AG09309 (cell line): Measurements from ENCODE around the gene TTYH1.

Experiments used
- DNase-seq: peaks from one replicate; pipeline ENCODE4 v3.0.0-alpha.2; 2010; ENCODE audit warnings: low read depth
- H3K4me3 ChIP-seq: 2 replicates; pipeline ENCODE4 v1.5.1; 2011; ENCODE audit warnings: mild to moderate bottlenecking, low read depth, low read length, moderate library complexity; ENCODE audit not compliant: control insufficient read depth
- CTCF ChIP-seq: IDR thresholded peaks from 2 replicates; pipeline ENCODE4 v1.5.1; 2011; ENCODE audit warnings: mild to moderate bottlenecking, low read depth, low read length, inconsistent platforms; ENCODE audit not compliant: insufficient read depth, control insufficient read depth; ENCODE audit errors: missing control alignments

Gene TTYH1

GRCh38 chr19:54461210-54461609, 45.9 kb downstream of the TTYH1 start:
- no peak for DNase-seq

GRCh38 chr19:54461613-54462012, 46.3 kb downstream of the TTYH1 start:
- no peak for DNase-seq
- TF ChIP-seq CTCF: no peak
- H3K4me3 ChIP-seq: no peak overlapping the region

More at GRCh38 chr19:54461210-54461609, 45.9 kb downstream of the TTYH1 start:
- TF ChIP-seq CTCF: no peak
- no peak overlapping the region for H3K4me3 ChIP-seq

DNA sequence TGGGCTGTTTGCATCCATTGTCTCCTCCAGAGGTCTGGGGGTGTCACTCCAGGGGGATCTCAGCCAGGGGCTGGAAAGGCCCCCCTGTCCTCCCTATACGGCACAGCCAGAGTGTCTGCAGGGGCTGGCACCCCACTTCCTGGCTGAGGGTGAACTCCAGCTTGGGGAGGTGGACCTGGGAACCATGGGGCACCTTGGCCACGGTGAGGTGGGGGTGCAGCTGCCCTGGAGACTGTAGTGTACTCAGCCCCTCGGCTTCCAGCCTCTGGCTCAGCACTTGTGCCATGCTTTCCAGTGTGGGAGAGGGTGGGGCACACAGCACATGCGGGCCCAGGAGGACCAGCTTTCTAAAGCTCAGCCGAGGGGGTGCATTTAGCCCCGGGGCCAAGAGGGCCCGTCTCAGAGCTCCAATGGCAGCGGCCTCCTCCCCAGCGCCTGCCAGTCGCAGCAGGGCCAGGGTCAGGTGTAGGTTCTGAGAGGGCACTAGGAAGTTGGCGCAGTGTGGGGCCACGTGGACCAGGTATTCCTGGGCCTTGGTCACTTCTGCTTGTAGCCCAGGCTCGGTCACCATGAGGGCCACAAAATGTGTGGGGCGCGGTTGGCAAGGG, 46.9 kb downstream of the TTYH1 start:
- no peak for TF ChIP-seq CTCF
- no peak for DNase-seq
- peak overlapping the region; percentile 58 for H3K4me3 ChIP-seq

DNA sequence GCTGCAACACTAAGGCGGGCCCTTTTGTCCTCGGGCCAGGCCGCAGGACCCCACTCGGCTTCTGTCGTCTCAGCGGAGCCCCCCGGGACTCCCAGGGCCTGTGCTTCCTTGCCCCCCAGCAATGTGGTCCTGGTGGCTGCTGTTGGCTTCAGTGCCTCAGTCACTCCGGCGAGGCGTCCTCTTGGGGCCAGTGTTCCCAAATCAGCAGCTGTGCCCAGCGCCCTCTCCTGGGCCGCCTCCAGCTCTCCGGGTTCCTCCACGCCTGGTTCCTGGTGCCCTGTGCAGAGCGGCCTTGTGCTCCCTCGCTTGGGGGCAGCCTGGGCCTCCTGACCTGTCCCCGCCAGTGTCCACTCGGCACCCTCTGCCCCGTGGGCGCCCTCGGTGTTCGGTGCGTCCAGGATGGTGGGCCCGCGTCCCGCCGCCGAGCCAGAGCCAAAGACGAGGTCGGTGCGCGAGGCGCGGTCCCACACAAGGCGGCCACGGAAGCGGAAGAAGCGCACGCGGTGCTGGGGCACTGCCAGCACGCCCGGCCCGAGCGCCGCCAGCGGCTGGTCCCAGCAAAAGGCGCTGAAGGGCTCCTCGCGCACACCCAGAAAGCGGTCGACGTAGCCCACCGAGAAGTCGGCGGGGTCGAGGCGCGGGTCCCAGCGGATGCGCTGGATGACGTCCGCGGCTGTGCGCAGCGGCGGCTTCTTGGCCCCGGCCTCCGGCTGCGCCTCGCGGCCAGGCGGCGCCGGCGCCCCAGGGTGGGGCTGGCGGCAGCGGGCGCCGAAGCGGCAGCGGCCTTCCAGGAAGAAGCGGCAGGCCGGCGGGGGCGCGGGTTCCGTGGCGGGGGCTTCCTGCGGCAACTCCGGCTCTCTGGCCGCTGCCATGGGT, 47.6 kb downstream of the TTYH1 start:
- no peak for DNase-seq
- peak; percentile 38 for TF ChIP-seq CTCF
- peak overlapping the region; percentile 58 for H3K4me3 ChIP-seq

- peak; percentile 94 for DNase-seq
- peak within 1 kb of the TSS; percentile 58 for H3K4me3 ChIP-seq
- TF ChIP-seq CTCF: no peak
These were observed 48.3 kb downstream of the TTYH1 start, which contains the start of gene LENG9 for GRCh38 chr19:54463531-54464043. LENG9 (minus strand) TSS chr19:54463778; CDS start chr19:54463526, 252 bp downstream.

DNA sequence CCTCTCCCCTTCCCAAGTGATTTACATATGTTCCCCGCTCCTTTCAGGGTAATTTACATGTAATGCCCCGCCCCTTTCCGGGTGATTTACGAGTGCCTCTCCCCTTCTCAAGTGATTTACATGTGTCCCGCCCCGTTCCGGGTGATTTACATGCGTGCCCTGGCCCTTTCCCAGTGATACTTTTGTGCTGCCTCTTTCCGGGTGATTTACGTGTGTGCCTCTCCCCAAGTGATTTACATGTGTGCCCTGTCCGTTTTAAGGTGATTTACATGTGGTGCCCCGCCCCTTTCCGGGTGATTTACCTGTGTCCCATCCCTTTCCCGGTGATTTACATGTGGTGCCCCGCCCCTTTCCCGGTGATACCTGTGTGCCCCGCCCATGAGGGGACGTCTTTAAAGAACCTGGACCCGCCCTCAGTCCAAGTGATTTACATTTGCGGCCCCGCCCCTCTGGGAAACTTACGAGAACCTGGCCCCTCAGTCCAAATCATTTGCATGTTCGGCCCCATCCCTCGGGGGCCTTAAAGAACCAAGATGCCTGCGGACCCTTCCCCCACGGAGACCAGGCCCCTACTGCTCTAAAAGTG, 48.9 kb downstream of the TTYH1 start:
- peak overlapping the region; percentile 58 for H3K4me3 ChIP-seq
- no peak for TF ChIP-seq CTCF
- DNase-seq: no peak
